Endometrial microvascular endothelial cells (primary cell): Measurements from ENCODE around the gene CDC7. TPM values are rescaled to one million over a fixed set of nuclear protein-coding genes. Genes with fewer than 3 reads are reported as not detected.
"Not testable (repeated sequence)": the region's sequence is repeated elsewhere in the genome, so short reads cannot be mapped to it uniquely, and the experiment has no call there.

Source experiments
- in situ Hi-C: cut with HindIII; loops from 2 replicates; pipeline ENCODE4 v1.10.0; 2017; ENCODE audit warnings: low sequenced_read_pairs, low pct_unique_long_range_greater_than_20kb; ENCODE audit errors: inconsistent ontology term
- total RNA-seq: library from RNA; depleted of rRNA; stranded (reverse); fragments of >200 nt; gene quantifications from one replicate; pipeline ENCODE4 v1.2.3, GENCODE V29; 2015; ENCODE audit errors: inconsistent ontology term

The CDC7 gene
- total RNA-seq, 1 donor from 2014 or later = 10.4 TPM

- in situ Hi-C loops = no loop called here
Measured at GRCh38 chr1:91506071-91506470, 5.4 kb downstream of the CDC7 start.

- in situ Hi-C loops = no loop called here
Measured at GRCh38 chr1:91507328-91507727, 6.7 kb downstream of the CDC7 start.

- in situ Hi-C loops = no loop called here
Measured at GRCh38 chr1:91510754-91511153, 10.1 kb downstream of the CDC7 start.

- in situ Hi-C loops = no loop called here
Measured at GRCh38 chr1:91511386-91511785, 10.7 kb downstream of the CDC7 start.

GRCh38 chr1:91513160-91513559 is 12.5 kb downstream of the CDC7 start:
- in situ Hi-C loops = no loop called here

GRCh38 chr1:91513706-91514105 is 13.1 kb downstream of the CDC7 start:
- in situ Hi-C loops = no loop called here

- in situ Hi-C loops = no loop called here
Measured at GRCh38 chr1:91515994-91516393, 15.3 kb downstream of the CDC7 start.

GRCh38 chr1:91516605-91517004 is 16.0 kb downstream of the CDC7 start:
- in situ Hi-C loops = not testable (repeated sequence)

GRCh38 chr1:91519167-91519566 is 18.5 kb downstream of the CDC7 start:
- in situ Hi-C loops = not testable (repeated sequence)

GRCh38 chr1:91520942-91521507 is 20.4 kb downstream of the CDC7 start:
- in situ Hi-C loops = no loop called here

GRCh38 chr1:91523482-91523881 is 22.8 kb downstream of the CDC7 start:
- in situ Hi-C loops = no loop called here

- in situ Hi-C loops = no loop called here
Measured at GRCh38 chr1:91526496-91526895, 25.8 kb downstream of the CDC7 start.

GRCh38 chr1:91527266-91527765 is 26.7 kb downstream of the CDC7 start:
- in situ Hi-C loops = no loop called here

GRCh38 chr1:91527781-91528180 is 27.1 kb downstream of the CDC7 start:
- in situ Hi-C loops = no loop called here

- in situ Hi-C loops = no loop called here
Measured at GRCh38 chr1:91529856-91530255, 29.2 kb downstream of the CDC7 start.

GRCh38 chr1:91533361-91534024 is 32.8 kb downstream of the CDC7 start:
- in situ Hi-C loops = no loop called here

GRCh38 chr1:91535441-91535840 is 34.8 kb downstream of the CDC7 start:
- in situ Hi-C loops = no loop called here

GRCh38 chr1:91537281-91537986 is 36.8 kb downstream of the CDC7 start:
- in situ Hi-C loops = no loop called here

GRCh38 chr1:91537987-91538304 is 37.3 kb downstream of the CDC7 start:
- in situ Hi-C loops = no loop called here

GRCh38 chr1:91540910-91541309 is 40.3 kb downstream of the CDC7 start:
- in situ Hi-C loops = no loop called here
